ENCODE measurements around the gene PUS7.
"Not testable (repeated sequence)": the region's sequence is repeated elsewhere in the genome, so short reads cannot be mapped to it uniquely, and the experiment has no call there.

Gene PUS7

GRCh38 chr7:105448181-105448580 lies 73.9 kb downstream of the PUS7 start:
- no peak for DNase-seq (ENCODE audit: low read depth in 2 of 2)

GRCh38 chr7:105444342-105444987 lies 77.6 kb downstream of the PUS7 start:
- no peak for DNase-seq (ENCODE audit: low read depth in 2 of 2)

GRCh38 chr7:105442214-105442613 lies 79.9 kb downstream of the PUS7 start:
- DNase-seq (ENCODE audit: low read depth in 2 of 2): not testable (repeated sequence)

- no peak for DNase-seq (ENCODE audit: low read depth in 2 of 2)
Measured at GRCh38 chr7:105439174-105439893, 82.7 kb downstream of the PUS7 start.

GRCh38 chr7:105438847-105439173 lies 83.3 kb downstream of the PUS7 start:
- no peak for DNase-seq (ENCODE audit: low read depth in 2 of 2)

- DNase-seq (ENCODE audit: low read depth in 2 of 2): no peak
Measured at GRCh38 chr7:105438254-105438653, 83.8 kb downstream of the PUS7 start.

GRCh38 chr7:105437356-105437755 lies 84.7 kb downstream of the PUS7 start:
- DNase-seq (ENCODE audit: low read depth in 2 of 2): not testable (repeated sequence)

- DNase-seq (ENCODE audit: low read depth in 2 of 2): peak in 1 of 2 experiments; percentile 15
Measured at GRCh38 chr7:105429746-105430612, 92.1 kb downstream of the PUS7 start.

GRCh38 chr7:105426606-105427146 lies 95.4 kb downstream of the PUS7 start:
- no peak for DNase-seq (ENCODE audit: low read depth in 2 of 2)

- DNase-seq (ENCODE audit: low read depth in 2 of 2): no peak
Measured at GRCh38 chr7:105423987-105424386, 98.1 kb downstream of the PUS7 start.

- DNase-seq (ENCODE audit: low read depth in 2 of 2): no peak
Measured at GRCh38 chr7:105413887-105414437, 108.1 kb downstream of the PUS7 start.

- not testable (repeated sequence) for DNase-seq (ENCODE audit: low read depth in 2 of 2)
Measured at GRCh38 chr7:105410774-105411173, 111.3 kb downstream of the PUS7 start.

GRCh38 chr7:105409775-105410174 lies 112.3 kb downstream of the PUS7 start:
- not testable (repeated sequence) for DNase-seq (ENCODE audit: low read depth in 2 of 2)

- no peak for DNase-seq (ENCODE audit: low read depth in 2 of 2)
Measured at GRCh38 chr7:105408791-105409410, 113.2 kb downstream of the PUS7 start.

All from stimulated activated CD4-positive, alpha-beta T cell treated with anti-CD3 and anti-CD28 coated beads, Interleukin-12 subunit alpha, Interleukin-12 subunit beta, amount 100 ng/mL, for 24 hours (primary cell).